ENCODE data around the gene OR4X2. TPM values are rescaled to one million over a fixed set of nuclear protein-coding genes. Genes with fewer than 3 reads are reported as not detected.

Gene OR4X2, protein sequence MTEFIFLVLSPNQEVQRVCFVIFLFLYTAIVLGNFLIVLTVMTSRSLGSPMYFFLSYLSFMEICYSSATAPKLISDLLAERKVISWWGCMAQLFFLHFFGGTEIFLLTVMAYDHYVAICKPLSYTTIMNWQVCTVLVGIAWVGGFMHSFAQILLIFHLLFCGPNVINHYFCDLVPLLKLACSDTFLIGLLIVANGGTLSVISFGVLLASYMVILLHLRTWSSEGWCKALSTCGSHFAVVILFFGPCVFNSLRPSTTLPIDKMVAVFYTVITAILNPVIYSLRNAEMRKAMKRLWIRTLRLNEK
- total RNA-seq: not detected
- polyA plus RNA-seq: not detected
- long read RNA-seq, donor 1: 0 reads
- long read RNA-seq, donor 2: 0 reads
- long read RNA-seq, donor 3: 0 reads

DNA sequence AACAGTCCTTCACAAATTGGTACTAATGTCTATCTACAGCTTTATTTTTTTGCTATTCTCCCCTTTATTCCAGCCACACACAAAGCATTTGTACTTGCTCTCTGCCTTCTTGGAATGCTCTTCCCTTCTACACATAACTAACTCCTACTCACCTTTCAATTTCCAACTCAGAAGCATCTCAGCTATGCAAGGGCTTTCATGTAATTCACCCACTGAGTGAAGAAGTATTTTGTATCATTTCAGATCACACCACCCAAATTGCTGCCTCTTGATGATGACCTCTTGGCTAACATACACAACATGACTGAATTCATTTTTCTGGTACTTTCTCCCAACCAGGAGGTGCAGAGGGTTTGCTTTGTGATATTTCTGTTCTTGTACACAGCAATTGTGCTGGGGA, at the start of gene OR4X2:
TSS of gene OR4X2 (plus strand) at position 301 of the 400 bp plus-strand sequence. CDS start at position 301, 0 bp downstream.
- Histone ChIP-seq H3K27ac (no peak within 1 kb of the TSS), H3K4me3 (no peak within 1 kb of the TSS), H3K4me1 (ENCODE audit: insufficient read depth) (no peaks in the 10 kb centered on the region), H3K27me3 (no peaks in the 10 kb centered on the region), H3K9me3 (no peaks in the 10 kb centered on the region), H3K36me3 (no peaks in the 10 kb centered on the region)
- DNase-seq: no peak
- intact Hi-C loops (cut with DNase I): no loop called here
- TF ChIP-seq, protein P1, sequence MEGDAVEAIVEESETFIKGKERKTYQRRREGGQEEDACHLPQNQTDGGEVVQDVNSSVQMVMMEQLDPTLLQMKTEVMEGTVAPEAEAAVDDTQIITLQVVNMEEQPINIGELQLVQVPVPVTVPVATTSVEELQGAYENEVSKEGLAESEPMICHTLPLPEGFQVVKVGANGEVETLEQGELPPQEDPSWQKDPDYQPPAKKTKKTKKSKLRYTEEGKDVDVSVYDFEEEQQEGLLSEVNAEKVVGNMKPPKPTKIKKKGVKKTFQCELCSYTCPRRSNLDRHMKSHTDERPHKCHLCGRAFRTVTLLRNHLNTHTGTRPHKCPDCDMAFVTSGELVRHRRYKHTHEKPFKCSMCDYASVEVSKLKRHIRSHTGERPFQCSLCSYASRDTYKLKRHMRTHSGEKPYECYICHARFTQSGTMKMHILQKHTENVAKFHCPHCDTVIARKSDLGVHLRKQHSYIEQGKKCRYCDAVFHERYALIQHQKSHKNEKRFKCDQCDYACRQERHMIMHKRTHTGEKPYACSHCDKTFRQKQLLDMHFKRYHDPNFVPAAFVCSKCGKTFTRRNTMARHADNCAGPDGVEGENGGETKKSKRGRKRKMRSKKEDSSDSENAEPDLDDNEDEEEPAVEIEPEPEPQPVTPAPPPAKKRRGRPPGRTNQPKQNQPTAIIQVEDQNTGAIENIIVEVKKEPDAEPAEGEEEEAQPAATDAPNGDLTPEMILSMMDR (IDR thresholded peaks at IDR 0.05): no peak
- TF ChIP-seq POLR2A (IDR thresholded peaks at IDR 0.05) (no peak), EP300 (IDR thresholded peaks at IDR 0.05) (no peak)

DNA sequence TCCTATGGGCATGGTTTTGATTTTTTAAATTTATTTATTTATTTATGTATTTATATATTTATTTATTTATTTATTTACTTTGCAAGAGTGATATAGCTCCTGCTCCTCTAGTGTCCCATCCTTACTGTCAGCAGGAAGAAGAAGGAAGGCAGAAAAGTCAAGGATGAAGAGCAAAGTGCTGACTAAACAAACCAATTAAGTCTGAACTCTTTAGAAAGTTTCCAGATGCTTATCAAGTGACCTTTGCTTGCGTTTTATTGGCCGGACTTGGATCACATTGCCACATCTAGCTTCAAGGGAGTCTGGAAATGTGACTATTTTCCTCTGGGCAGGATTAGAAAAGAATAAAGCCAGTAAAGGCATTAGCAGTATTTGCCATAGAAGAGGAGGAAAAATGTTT, 37.0 kb upstream of the OR4X2 start:
- WGBS, 3 donors: 64 to 81% (median 76%) methylated on average over 2 of the region's 2 CpGs
- DNase-seq: no peak
- intact Hi-C loops (cut with DNase I): no loop called here
- no peak overlapping the region for H3K4me3 ChIP-seq
- no peaks in the 10 kb centered on the region for H3K9me3 ChIP-seq
- H3K4me1 ChIP-seq (ENCODE audit: insufficient read depth): no peaks in the 10 kb centered on the region
- H3K36me3 ChIP-seq: no peaks in the 10 kb centered on the region
- no peaks in the 10 kb centered on the region for H3K27me3 ChIP-seq
- TF ChIP-seq EP300 (IDR thresholded peaks at IDR 0.05) (no peak), POLR2A (IDR thresholded peaks at IDR 0.05) (no peak)
- TF ChIP-seq, protein P1 (IDR thresholded peaks at IDR 0.05): no peak
- no peak overlapping the region for H3K27ac ChIP-seq

DNA sequence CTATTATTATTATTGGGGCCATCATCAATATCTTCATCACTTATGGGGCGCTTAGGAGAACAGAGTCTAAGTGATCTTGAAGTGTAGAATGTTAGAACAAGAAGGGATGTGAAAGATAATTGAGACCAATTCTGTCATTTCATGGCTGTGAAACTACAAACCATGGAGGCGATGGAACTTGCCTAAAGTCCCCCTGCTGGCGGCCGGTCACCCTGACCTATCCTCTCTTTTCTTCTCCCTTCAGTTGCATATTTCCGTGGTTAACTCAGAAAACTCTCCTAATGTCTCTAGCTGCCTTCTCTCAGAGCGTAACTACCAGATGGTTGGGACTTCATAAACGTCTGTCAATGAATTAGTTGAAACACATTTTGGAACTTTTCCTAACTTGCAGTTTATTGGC, 34.9 kb upstream of the OR4X2 start:
- Histone ChIP-seq H3K36me3 (no peaks in the 10 kb centered on the region), H3K27me3 (no peaks in the 10 kb centered on the region), H3K9me3 (no peaks in the 10 kb centered on the region), H3K27ac (no peak overlapping the region), H3K4me1 (ENCODE audit: insufficient read depth) (no peaks in the 10 kb centered on the region), H3K4me3 (no peak overlapping the region)
- intact Hi-C loops (cut with DNase I): no loop called here
- no peak for DNase-seq
- TF ChIP-seq POLR2A (IDR thresholded peaks at IDR 0.05) (no peak), EP300 (IDR thresholded peaks at IDR 0.05) (no peak)
- TF ChIP-seq, protein P1 (IDR thresholded peaks at IDR 0.05): no peak
- 24 to 29% (median 26%) methylated on average over 7 of the region's 7 CpGs for WGBS, 3 donors

DNA sequence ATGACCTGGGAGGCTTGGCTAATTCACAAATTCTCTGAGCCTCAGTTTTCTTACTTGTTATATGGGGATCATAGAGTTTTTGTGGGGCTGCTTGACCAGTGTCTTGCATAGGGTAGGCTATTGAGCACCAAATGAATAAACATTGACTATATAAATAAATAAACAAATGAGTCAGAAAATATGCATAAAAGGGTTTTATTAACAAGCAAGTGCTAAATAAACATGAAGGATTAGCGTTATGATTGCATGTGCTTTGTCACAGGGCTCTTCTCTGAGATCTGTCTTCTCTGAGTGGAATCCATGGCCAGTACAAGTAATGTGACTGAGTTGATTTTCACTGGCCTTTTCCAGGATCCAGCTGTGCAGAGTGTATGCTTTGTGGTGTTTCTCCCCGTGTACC, 28.4 kb upstream of the OR4X2 start, which contains the start of gene OR4B1:
TSS of gene OR4B1 (plus strand) at position 301 of the 400 bp plus-strand sequence. CDS start at position 301, 0 bp downstream.
- TF ChIP-seq, protein P1 (IDR thresholded peaks at IDR 0.05): no peak
- no peak for TF ChIP-seq POLR2A (IDR thresholded peaks at IDR 0.05)
- no peak for TF ChIP-seq EP300 (IDR thresholded peaks at IDR 0.05)
- no peaks in the 10 kb centered on the region for H3K4me1 ChIP-seq (ENCODE audit: insufficient read depth)
- no peaks in the 10 kb centered on the region for H3K27me3 ChIP-seq
- H3K27ac ChIP-seq: no peak within 1 kb of the TSS
- no peaks in the 10 kb centered on the region for H3K36me3 ChIP-seq
- no peak within 1 kb of the TSS for H3K4me3 ChIP-seq
- H3K9me3 ChIP-seq: no peaks in the 10 kb centered on the region
- WGBS, 3 donors: 51 to 62% (median 61%) methylated on average over 2 of the region's 2 CpGs
- no peak for DNase-seq
- intact Hi-C loops (cut with DNase I): no loop called here

All from ovary (tissue), 10 donors.